KOPT-K1 (cell line): ENCODE measurements around the gene NEDD9.

Source experiments
- H3K27ac ChIP-seq: fragments of 200-600 bp; sonication (generic); 2 replicates; pipeline ENCODE4 v1.5.1; 2016; ENCODE audit warnings: antibody characterized with exemption, mild to moderate bottlenecking, low read depth, low read length; ENCODE audit not compliant: poor library complexity, severe bottlenecking
- H3K36me3 ChIP-seq: fragments of 200-600 bp; sonication (generic); 2 replicates; pipeline ENCODE4 v1.5.1; 2017; ENCODE audit warnings: antibody characterized with exemption, mild to moderate bottlenecking, low read length, moderate library complexity; ENCODE audit not compliant: insufficient read depth
- H3K9me3 ChIP-seq: fragments of 200-600 bp; sonication (generic); 2 replicates; pipeline ENCODE4 v1.5.1; 2017; ENCODE audit warnings: antibody characterized with exemption, low read length, mild to moderate bottlenecking; ENCODE audit not compliant: insufficient read depth, poor library complexity, severe bottlenecking

NEDD9 gene

DNA sequence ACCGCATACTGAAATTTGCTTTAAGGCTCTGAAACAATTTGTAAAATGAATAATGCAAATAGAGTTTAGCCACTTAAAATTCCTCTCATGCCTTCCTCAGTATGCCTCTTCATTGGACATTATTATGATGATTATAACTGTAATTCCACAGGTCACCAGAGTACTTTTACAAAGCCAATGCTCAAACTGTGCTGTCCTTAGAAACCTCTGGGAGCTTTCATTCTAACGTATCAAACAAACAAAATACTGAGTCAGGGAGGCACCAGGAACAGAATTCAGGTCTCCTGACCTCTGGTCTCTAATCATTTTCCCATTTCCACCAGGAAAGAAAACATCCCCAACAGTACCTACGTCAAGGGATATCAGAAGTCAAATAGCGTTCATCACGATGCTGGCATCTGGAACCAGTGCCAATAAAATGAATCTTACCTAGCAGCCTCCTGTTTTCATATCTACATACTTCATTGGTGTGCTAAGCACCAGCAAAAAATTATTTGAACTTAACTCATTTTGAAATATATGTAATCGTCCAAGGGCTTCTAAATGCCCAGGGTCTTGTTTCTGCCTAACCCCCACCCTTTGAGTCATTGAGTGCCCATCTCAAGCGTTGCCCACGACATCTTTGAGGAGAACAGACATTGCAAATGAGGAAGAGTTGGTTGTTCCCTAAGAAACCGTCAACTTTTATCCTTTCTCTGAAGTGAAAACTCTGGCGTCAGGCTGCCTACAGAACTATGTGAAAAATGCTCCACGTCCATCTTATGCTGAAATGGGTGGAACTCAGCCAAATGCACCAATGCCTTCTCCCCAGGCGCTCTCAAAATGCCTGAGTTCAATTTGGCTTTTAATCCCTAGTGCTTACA, 37.9 kb downstream of the NEDD9 start:
- peaks cover 32% of the 10 kb centered on the region for H3K36me3 ChIP-seq
- no peak overlapping the region for H3K27ac ChIP-seq

DNA sequence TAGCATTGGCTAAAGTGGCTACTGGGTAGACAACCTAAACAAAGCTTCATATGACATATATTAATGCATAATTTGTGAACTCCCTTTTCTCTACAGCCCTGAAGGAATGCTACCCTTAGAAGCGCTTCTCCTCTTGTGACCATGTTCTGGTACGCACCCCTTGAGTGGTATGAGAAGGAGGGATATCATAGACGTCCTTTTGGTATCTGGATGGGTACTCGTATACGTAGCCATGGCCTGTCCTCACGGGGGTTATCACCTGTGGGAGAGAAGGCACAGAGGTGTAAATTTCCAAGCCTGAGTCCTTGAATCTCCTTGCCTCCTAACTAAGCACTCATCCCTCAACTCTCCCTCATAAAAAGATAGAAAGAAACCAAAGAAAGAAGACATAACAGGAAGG, 39.0 kb downstream of the NEDD9 start:
- Histone ChIP-seq H3K9me3 (no peaks in the 10 kb centered on the region), H3K27ac (no peak overlapping the region), H3K36me3 (peaks cover 42% of the 10 kb centered on the region)

More for the DNA sequence above, 37.9 kb downstream of the NEDD9 start:
- H3K9me3 ChIP-seq, result no peaks in the 10 kb centered on the region

DNA sequence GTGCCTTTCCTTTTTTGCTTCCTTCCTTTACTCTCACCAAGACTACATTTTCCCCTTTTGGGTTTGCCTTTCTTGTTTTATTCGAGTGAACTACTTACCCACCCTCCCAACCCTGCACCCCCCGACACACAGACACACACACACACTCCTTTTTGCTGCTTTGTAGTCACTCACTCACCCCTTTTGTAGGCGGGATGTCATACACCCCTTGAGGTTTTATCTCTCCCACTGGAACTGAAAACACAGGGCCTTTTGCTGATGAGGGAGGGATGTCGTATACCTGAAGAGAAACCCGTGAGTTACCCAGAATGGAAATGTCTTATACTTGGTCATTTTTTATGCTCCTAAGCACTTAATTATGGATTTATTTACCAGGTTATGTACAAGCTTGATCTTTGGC, 40.3 kb downstream of the NEDD9 start:
- H3K27ac ChIP-seq, result no peak overlapping the region
- peaks cover 55% of the 10 kb centered on the region for H3K36me3 ChIP-seq
- H3K9me3 ChIP-seq, result no peaks in the 10 kb centered on the region

DNA sequence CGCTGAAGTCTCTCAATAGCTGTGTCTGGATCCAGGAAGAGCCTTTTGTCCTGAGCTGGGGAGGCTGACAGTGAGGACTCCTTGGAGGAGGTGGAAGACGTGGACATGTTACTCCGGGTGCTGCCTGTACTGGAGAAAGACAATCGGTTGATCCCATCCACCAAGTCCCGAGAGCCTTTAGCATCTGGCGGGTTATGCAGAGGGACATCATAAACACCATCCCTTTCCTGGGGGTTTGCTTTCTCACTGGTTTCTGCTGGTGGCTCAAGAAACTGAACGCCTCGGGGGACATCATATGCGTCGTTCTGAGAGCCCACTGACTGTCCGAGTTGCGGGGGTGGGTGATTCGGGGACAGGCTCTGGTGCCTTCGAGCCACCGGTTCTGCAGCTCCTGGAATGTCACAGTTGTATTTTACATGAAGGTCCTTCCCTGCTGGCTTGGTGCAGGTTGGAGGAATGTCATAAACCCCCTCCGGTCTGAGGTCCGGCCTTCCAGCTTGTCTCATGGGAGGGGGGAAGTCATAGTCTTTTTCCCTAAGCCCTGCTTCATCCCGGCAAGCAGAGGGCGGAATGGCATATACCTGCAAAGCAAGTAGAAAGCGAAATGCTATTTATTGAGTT, 41.7 kb downstream of the NEDD9 start:
- H3K36me3 ChIP-seq, result peaks cover 64% of the 10 kb centered on the region

DNA sequence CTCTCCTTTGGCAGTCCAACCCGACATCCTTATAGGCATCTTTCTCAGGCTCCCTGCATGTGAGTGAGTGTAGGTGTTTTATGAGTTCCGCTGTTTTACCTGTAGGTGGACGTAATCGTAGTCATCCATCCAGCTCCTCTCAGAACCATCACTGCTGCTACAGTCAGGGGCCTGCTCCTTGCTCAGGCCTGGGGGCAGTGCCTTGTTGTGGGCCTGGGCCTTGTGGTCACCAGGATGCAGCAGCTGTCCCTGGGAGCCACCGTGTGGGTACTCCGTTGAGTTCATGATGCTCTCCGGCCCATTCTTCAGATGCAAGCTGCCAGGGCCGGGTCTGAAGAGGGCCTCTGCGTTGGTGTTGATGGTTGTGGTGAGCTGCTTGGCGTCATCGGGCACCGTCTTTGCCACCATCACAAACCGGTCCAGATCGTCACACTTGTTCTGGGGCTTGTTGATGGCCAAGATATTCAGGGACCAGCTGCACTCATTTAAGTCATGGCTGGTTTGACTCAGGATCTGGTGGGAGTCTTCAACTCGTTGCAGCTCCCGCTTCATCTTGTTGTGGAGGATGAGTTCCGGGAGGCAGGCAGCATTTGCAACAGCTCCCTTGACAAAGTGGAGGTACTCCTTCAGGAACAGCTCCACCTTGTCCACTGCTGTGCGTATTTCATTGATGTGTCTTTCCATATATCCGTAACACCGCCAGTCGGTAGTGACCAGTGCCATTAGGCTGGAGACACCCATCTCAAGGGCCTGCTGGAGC, 42.4 kb downstream of the NEDD9 start:
- Histone ChIP-seq H3K27ac (no peak overlapping the region), H3K9me3 (no peaks in the 10 kb centered on the region), H3K36me3 (peaks cover 71% of the 10 kb centered on the region)

More for the DNA sequence above, 41.7 kb downstream of the NEDD9 start:
- H3K27ac ChIP-seq, result no peak overlapping the region
- H3K9me3 ChIP-seq, result no peaks in the 10 kb centered on the region

DNA sequence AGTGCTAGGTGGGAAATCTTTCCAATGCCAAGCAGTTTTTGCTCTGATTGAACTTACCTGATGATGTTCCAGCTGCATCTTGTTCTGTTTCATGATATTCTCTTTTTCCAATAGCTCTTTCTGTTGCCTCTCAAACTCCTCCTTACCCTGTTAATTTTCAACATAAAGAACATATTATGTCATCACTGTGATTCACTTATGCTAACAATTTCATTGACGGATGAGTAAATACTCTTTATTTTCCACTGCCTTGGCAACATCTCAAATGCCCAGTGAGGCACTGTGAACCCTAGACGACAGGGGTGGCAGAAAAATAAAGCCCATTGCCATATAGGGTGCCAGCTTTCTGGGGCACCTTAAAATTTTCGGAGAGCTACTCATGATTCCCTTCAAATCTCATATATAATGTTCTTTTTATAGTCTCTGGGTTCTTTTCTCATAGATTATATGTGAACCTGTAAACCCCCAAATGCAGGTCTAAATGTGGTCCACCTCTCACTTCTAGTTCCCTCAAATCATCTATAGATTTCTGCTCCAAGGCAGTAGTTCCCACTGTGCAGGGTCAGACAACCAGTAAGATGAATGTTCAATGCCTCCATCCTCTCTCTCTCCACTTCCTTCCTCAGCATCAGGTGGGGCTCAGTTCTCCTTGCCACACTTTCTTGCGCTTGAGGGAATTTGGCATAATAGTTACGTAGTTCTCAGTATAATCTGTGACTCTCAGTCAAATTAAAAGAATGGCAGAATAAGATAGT, 44.1 kb downstream of the NEDD9 start:
- Histone ChIP-seq H3K27ac (no peak overlapping the region), H3K9me3 (no peaks in the 10 kb centered on the region), H3K36me3 (peaks cover 83% of the 10 kb centered on the region)

DNA sequence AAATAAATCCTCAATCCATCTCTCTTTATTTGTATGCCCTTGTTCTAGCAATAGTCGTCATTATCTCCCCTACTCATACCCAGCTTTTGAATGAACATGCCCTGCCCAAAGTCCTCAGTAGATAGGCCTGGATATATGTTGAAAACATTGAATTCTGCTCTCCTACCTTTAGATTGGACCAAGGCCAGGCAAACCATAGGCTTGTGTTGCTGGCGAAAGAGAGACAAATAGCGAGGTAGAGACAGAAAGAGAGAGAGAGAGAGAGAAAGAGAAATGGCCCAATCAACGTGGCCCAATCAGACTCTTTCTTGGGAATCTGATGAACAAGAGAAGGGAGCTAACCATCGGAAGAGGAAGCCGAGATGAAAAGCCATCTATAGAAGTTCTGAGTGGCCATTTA, 45.2 kb downstream of the NEDD9 start:
- peaks cover 76% of the 10 kb centered on the region for H3K36me3 ChIP-seq
- no peak overlapping the region for H3K27ac ChIP-seq
- peaks cover 4% of the 10 kb centered on the region for H3K9me3 ChIP-seq

DNA sequence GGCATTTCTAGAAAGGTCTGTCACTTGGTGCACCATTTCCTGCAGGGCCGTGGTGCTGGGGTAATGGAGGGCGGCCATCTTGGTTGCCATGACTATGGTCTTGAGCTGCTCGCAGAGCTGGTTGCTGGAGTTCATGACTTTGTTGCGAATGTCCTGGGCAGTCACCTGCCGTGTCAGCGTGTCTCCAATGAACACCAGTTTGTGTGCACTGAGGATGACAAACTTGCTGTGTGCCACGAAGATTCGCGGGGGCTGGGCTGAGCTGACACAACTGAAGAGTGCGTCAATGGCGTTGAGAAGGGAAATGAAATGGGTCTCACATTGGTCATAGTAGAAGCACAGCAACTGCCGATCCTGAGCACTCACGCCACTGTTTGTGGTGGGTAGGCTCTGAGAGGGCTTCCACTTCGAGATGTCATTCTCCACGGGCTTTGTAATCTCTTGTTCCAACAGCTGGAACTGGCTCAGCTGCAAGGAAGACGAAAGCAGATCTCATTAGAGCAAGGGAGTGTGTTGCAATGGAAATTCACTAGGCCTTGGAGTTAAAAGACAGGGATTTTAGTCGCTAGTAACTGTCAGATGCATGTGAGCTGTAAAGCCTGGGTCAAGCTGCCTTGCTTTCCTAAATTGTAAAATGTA, 47.1 kb downstream of the NEDD9 start:
- Histone ChIP-seq H3K36me3 (peaks cover 62% of the 10 kb centered on the region), H3K27ac (no peak overlapping the region), H3K9me3 (peaks cover 10% of the 10 kb centered on the region)

DNA sequence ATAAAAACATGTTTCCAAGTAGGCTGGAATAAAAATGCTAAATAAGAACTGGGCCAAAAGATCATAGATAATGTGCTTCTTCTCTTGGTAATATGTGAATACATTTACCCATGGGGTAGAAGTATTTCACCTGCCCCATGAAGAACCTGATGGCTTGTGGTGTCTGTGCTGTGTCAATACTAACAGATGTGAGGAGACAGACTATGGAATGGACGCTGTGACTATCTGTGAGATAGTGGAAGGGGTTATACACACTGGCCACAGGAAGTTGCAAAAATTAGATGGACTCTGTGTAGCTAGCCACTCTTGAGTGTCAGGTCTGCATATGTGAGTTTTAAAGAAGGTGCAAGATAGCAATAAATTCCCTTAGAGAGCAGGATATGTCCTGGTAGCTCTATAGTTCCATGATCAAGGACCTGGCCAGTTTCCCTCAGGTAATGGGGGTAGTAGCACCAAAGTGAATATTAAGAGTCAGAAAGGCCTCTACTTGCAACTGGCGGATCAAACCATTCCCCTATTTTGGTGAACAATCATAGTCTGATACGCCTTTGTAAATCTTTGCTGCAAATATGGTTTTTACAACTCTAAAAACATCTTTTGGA, 48.6 kb downstream of the NEDD9 start:
- no peak overlapping the region for H3K27ac ChIP-seq
- H3K9me3 ChIP-seq, result peaks cover 10% of the 10 kb centered on the region
- peaks cover 47% of the 10 kb centered on the region for H3K36me3 ChIP-seq

DNA sequence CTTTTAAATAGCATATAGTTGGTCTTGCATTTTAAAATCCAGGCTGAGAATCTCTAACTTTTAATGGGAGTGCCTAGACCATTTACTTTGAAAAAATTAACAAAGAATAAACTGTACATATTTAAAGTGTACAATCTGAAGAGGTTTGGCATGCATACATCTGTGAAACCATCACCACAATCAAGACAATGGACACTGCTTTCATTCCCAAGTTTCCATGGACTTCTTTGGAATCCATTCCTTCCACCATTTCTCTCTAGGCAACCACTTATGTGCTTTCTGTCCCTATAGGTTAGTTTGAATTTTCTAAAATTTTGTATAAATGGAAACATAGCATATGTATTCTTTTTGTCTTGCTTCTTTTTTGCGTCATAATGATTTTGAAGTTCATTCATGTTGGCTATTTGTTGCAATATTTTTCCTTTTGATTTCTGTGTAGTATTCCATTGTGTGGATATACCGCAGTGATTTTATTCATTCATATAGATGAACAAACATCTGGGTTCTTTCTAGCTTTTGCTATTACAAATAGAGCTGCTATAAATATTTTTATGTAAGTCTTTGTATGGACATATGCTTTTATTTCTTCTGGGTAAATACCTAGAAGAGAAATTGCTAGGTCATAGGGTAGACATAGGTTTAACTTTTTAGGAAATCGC, 50.9 kb downstream of the NEDD9 start:
- H3K36me3 ChIP-seq, result peaks cover 26% of the 10 kb centered on the region
- no peak overlapping the region for H3K27ac ChIP-seq
- H3K9me3 ChIP-seq, result peaks cover 10% of the 10 kb centered on the region

DNA sequence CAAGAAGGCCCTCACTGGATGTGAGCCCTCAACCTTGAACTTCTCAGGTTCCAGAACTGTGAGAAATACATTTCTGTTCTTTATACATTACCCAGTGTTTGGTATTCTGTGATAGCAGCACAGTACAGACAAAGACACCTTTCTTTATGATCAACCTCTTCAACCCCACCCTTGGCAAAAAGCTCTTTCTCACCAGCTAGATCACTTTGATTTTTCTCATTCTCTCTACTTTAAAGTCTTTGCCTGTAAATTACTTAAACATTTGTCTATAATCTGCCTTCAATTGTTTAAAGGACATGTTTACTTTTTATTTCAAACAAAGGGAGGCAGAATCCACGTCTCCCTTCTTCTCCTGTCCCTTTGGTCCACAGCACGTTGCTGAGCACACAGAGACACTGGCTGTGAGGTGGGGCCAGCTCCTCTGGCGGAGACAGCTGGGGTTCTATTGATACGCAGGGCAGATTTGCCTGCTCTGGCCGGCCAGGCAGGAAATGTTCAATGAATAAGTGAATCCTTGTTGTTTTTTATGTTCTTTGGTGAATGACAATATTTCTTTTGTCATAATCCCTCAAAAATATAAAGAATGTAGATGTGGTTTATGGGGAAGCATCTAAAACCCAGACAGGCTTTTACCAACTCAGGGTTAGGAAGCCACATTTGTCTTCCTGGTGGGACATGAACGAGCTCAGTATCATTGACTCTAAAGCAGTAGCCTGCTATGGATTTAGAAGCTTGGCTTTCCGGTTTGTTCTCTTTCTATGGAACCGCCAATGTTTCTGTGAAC, 52.9 kb downstream of the NEDD9 start:
- Histone ChIP-seq H3K27ac (no peak overlapping the region), H3K9me3 (peaks cover 10% of the 10 kb centered on the region), H3K36me3 (peaks cover 12% of the 10 kb centered on the region)

DNA sequence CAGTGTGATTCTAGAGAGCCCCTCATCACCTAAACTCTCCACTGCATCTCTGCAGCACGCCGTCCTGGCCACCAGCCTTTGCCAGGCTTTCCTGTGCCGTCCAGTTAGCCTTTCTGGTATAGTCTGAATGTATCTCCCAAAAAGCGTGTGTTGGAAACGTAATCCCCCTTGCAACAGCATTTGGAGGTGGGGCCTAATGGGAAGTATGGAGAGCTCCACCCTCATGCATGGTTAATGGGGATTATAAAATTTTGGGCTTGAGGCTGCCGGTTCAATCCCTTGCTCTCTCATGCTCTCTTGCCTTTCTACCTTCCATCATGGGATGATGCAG, 53.4 kb downstream of the NEDD9 start:
- peaks cover 6% of the 10 kb centered on the region for H3K36me3 ChIP-seq
- H3K9me3 ChIP-seq, result peaks cover 10% of the 10 kb centered on the region
- H3K27ac ChIP-seq, result no peak overlapping the region

DNA sequence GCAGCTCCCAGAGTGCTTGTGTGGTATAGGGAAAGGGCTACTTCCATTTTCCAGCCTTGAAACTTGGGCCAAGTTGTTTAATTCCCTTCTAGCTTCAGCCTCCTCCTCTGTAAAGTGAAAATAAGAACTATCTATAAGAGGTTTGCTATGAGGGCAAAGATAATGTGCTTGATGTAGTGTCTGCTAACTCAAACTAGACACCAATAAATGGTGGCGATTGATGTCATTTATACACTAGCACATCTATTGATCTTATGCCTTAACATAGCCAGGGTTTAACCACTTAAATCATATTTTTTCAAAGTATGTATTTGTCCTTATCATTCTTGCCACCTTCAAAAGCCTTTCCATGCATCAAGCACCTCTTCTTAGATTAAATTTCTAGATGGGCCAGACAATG, 55.2 kb downstream of the NEDD9 start:
- Histone ChIP-seq H3K9me3 (peaks cover 6% of the 10 kb centered on the region), H3K27ac (no peak overlapping the region), H3K36me3 (no peaks in the 10 kb centered on the region)
